ENCODE results near the gene NKX2-4.

DNA sequence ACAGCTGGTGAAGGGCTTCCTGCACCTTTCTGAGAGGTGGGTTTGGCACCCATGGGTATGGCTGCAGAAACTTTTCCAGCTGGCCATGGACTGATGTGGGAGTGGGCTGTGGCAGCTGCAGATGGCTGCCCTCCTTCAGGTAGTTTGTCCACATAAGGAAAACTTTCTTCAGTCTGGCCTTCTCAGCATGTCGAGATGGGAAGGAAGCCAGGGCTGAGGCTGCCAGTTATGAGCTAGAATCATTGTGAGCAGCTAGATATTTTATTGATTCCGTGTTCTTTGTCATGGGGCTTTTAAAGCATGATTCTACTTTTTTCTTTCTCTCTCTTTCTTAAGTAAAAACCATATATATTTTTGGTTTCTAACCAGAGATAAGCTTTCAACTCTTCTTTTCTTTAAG lies 16.6 kb downstream of the NKX2-4 start:
- TF ChIP-seq CTCF (IDR thresholded peaks at IDR 0.05) (no peak), POLR2A (IDR thresholded peaks at IDR 0.05) (no peak)
